Chondrocyte (in vitro differentiated cells): Measurements from ENCODE around the gene TTC27. TPM values are rescaled to one million over a fixed set of nuclear protein-coding genes. Genes with fewer than 3 reads are reported as not detected.
A peak's percentile ranks its signal among the peaks of the same experiment; 100 is the strongest.

Experiments used
- DNase-seq: peaks from one replicate; pipeline ENCODE4 v3.0.0; 2021; ENCODE audit warnings: mixed read lengths, low spot score
- H3K27ac Mint-ChIP-seq: one replicate; pipeline ENCODE4 v1.8.0; 2021; ENCODE audit warnings: mild to moderate bottlenecking, moderate library complexity, mixed read lengths; ENCODE audit not compliant: unreplicated experiment
- H3K27me3 Mint-ChIP-seq: 2 replicates; pipeline ENCODE4 v1.8.0; 2021; ENCODE audit warnings: low read depth, mixed read lengths
- H3K36me3 Mint-ChIP-seq: 2 replicates; pipeline ENCODE4 v1.8.0; 2021; ENCODE audit warnings: low read depth, mixed read lengths
- H3K4me1 Mint-ChIP-seq: 2 replicates; pipeline ENCODE4 v1.8.0; 2021; ENCODE audit warnings: low read depth, mild to moderate bottlenecking, mixed read lengths
- H3K4me3 Mint-ChIP-seq: one replicate; pipeline ENCODE4 v1.8.0; 2021; ENCODE audit warnings: mild to moderate bottlenecking, moderate library complexity, mixed read lengths; ENCODE audit not compliant: unreplicated experiment
- H3K9me3 Mint-ChIP-seq: 2 replicates; pipeline ENCODE4 v1.8.0; 2021; ENCODE audit warnings: low read depth, mixed read lengths
- CTCF ChIP-seq: fragments of 200-600 bp; sonication (generic); IDR thresholded peaks from 2 replicates; pipeline ENCODE4 v1.5.0; 2021; ENCODE audit warnings: antibody characterized with exemption, mild to moderate bottlenecking, moderate library complexity
- long read RNA-seq: library from polyadenylated mRNA; stranded (forward); transcript quantifications from one replicate; pipeline ENCODE4 v2.0.0, GENCODE V29; 2021
- total RNA-seq: library from RNA; stranded (reverse); gene quantifications from 3 replicates; pipeline ENCODE4 v1.2.1, GENCODE V29; 2021

Gene TTC27
- 13.5 to 17.8 TPM (median 13.5 TPM) in 3 replicates for total RNA-seq
- long read RNA-seq, transcript TTC27-201 (20 exons, 2,876 nt), result major isoform, 24 of 30 reads
- long read RNA-seq, partial matches to known transcripts, result 0 of 30 reads
- long read RNA-seq, other reads (novel, unspliced or antisense), result 6 of 30 reads

GRCh38 chr2:32627814-32628579 is at the start of gene TTC27:
Gene TTC27, plus strand, starts transcription at chr2:32628050. Its CDS starts 243 bp downstream, at chr2:32628293.
- H3K27ac Mint-ChIP-seq, result peak within 1 kb of the TSS; percentile 92
- TF ChIP-seq CTCF, result no peak
- peaks cover 12% of the 10 kb centered on the region for H3K36me3 Mint-ChIP-seq
- H3K9me3 Mint-ChIP-seq, result no peaks in the 10 kb centered on the region
- peak within 1 kb of the TSS; percentile 93 for H3K4me3 Mint-ChIP-seq
- DNase-seq, result peak; percentile 98
- H3K27me3 Mint-ChIP-seq, result no peaks in the 10 kb centered on the region
- H3K4me1 Mint-ChIP-seq, result peaks cover 30% of the 10 kb centered on the region

GRCh38 chr2:32591669-32592463 is 36.0 kb upstream of the TTC27 start:
- Mint-ChIP-seq H3K27ac (no peak overlapping the region), H3K9me3 (no peaks in the 10 kb centered on the region), H3K27me3 (no peaks in the 10 kb centered on the region), H3K4me3 (no peak overlapping the region), H3K4me1 (peaks cover 6% of the 10 kb centered on the region), H3K36me3 (peaks cover 10% of the 10 kb centered on the region)
- TF ChIP-seq CTCF, result no peak
- DNase-seq, result no peak

- Mint-ChIP-seq H3K4me3 (no peak overlapping the region), H3K27ac (no peak overlapping the region), H3K27me3 (no peaks in the 10 kb centered on the region), H3K9me3 (no peaks in the 10 kb centered on the region), H3K36me3 (peaks cover 12% of the 10 kb centered on the region), H3K4me1 (peaks cover 8% of the 10 kb centered on the region)
- no peak for DNase-seq
- no peak for TF ChIP-seq CTCF
These were observed 33.3 kb upstream of the TTC27 start for GRCh38 chr2:32594573-32594972.

- peaks cover 27% of the 10 kb centered on the region for H3K36me3 Mint-ChIP-seq
These were observed 16.5 kb upstream of the TTC27 start for GRCh38 chr2:32611366-32611765.

More at GRCh38 chr2:32611366-32611765, 16.5 kb upstream of the TTC27 start:
- Mint-ChIP-seq H3K4me3 (no peak overlapping the region), H3K4me1 (no peaks in the 10 kb centered on the region), H3K27me3 (no peaks in the 10 kb centered on the region), H3K9me3 (no peaks in the 10 kb centered on the region), H3K27ac (no peak overlapping the region)
- TF ChIP-seq CTCF, result no peak
- DNase-seq, result no peak
